Stimulated activated CD8-positive, alpha-beta memory T cell treated with anti-CD3 and anti-CD28 coated beads, Interleukin-12 subunit alpha, Interleukin-12 subunit beta, amount 100 ng/mL, for 4 hours (primary cell): ENCODE results near the gene C16orf95.
"Not testable (repeated sequence)": the region's sequence is repeated elsewhere in the genome, so short reads cannot be mapped to it uniquely, and the experiment has no call there.

ENCODE experiments used
- DNase-seq: peaks from one replicate; pipeline ENCODE4 v3.0.0-alpha.2; 2020; ENCODE audit warnings: low read depth

C16orf95 gene

DNA sequence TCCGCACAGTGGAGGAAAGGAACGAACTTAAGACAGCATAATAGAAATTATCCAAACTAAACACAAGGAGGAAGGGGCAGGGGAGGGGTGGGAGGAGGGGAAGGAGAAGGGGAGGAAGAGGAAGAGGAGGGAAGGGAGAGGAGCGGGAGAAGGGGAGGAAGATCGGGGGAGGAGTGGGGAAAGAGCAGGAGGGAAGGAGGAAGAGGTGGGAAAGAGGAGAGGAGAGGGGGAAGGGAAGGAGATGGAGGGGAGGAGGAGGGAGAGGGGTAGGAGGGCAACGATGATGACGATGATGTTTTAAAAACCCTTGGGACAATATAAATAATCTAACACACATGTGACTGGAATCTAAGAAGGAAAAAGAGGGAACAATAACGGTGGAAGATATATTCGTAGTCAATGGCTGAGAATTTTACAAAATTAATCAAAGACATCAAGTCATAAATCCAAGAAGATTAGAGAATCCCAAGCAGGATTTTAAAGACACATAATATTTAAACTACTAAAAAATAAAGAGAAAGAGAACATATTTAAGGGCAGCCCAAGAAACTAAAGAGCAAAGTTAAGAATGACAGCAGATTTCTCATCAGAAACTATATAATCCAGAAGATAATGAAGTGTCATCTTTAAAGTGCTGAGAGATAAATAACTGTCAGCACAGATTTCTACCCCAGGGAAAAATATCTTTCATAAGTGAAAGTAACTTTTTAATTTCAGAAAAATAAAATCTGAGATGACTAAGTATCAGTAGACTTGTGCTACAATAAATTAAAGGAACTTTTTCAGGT is 30.2 kb downstream of the C16orf95 start:
- no peak for DNase-seq

- no peak for DNase-seq
Measured at GRCh38 chr16:87284183-87284582, 33.0 kb downstream of the C16orf95 start.

- no peak for DNase-seq
Measured at GRCh38 chr16:87279094-87279658, 38.0 kb downstream of the C16orf95 start.

- DNase-seq: peak; percentile 5
Measured at GRCh38 chr16:87278191-87279093, 38.8 kb downstream of the C16orf95 start.

DNA sequence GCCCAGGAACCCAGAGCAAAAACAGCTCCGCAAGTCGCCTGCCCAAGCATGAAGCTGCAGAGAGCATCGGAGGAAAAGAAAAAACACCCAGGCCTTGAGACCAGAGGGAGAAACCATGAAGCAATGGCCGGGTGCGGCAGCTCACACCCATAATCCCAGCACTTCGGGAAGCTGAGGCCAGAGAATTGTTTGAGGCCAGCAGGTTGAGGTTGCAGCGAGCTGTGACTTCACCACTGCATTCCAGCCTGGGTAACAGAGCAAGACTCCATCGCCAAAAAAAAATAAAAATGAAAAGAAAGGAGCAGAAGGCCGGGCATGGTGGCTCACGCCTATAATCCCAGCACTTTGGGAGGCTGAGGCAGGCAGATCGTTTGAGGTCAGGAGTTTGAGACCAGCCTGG is 40.3 kb downstream of the C16orf95 start:
- DNase-seq: no peak

- no peak for DNase-seq
Measured at GRCh38 chr16:87276091-87276701, 41.0 kb downstream of the C16orf95 start.

- DNase-seq: no peak
Measured at GRCh38 chr16:87274794-87275193, 42.4 kb downstream of the C16orf95 start.

DNA sequence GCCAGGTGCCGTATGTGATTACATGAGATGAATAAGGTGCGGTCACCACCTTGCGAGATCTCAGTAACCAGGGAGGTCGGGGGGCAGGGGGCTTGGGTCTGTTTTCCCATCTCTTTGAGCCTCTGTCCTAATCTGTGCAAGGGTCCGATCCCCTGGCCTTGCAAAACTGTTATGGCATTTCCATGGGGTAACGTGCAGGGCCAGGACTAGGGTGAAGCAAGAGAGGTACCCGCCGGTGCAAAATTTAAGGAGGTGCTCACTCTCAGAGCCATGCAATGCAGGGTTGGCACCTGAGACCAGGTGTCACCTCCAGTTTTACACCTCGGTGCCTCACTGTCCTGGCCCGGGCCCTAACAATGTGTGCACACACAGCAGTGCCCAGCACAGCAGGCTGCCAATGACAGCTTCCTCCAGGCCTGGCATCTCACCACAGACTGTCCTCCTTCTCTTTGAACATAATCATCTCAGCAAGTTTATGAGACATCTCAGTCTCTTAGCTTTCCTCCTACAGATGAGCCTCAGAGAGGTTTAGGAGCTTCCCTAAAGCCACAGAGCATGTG is 43.6 kb downstream of the C16orf95 start:
- DNase-seq: no peak

GRCh38 chr16:87271256-87271655 is 45.9 kb downstream of the C16orf95 start:
- no peak for DNase-seq

- DNase-seq: no peak
Measured at GRCh38 chr16:87267566-87267965, 49.6 kb downstream of the C16orf95 start.

DNA sequence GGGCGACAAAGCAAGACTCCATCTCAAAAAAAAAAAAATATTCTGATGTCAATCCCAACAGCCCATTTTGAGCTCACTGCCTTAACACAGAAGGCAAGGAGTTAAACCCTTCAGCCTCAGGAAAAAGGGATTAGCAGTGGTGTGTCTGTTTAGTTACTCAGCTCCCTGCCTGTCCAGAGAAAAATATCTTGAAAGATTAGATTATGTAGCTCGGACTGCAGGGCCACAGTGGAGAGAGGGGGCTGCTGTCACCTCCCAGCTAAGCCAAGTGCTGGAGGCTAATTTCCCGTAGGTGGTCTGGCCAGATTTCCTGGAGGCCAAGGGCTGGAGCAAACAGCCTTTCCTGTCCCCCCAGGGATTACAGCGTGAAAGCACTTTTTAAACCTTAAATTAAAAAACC is 50.3 kb downstream of the C16orf95 start:
- DNase-seq: no peak

GRCh38 chr16:87265261-87265660 is 51.9 kb downstream of the C16orf95 start:
- DNase-seq: no peak

- no peak for DNase-seq
Measured at GRCh38 chr16:87264634-87265033, 52.6 kb downstream of the C16orf95 start.

GRCh38 chr16:87263418-87264052 is 53.7 kb downstream of the C16orf95 start:
- no peak for DNase-seq

GRCh38 chr16:87259431-87259830 is 57.8 kb downstream of the C16orf95 start:
- DNase-seq: no peak

DNA sequence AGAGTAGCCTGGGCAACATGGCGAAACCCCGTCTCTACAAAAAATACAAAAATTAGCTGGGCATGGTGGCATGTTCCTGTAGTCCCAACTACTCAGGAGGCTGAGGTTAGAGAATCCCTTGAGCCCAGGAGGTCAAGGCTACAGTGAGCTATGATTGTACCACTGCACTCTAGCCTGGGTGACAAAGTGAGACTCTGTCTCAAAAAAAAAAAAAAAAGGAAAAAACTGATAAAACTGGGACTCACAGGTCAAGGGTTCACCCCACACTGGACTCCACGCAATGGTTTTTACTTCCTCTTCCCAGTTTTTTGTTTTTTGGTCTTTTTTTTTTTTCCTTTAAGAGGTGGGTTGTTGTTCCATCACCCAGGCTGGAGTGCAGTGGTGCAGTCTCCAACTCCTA is 58.5 kb downstream of the C16orf95 start:
- not testable (repeated sequence) for DNase-seq

DNA sequence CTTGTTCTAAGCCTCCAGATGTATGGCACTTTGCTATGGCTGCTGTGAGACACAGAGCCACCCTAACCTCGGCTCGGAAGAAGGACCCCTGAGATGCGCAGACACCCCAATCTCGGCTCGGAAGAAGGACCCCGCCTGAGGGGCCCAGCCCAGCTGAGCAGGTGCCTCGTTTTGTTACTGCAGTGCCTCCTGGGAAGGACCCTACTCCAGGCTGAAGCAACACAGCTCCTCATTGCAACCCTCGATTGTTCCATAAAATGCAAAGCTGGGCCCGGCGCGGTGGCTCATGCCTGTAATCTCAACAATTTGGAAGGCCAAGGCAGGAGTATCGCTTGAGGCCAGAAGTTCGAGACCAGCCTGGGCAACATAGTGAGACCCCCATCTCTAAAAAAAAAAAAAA is 61.3 kb downstream of the C16orf95 start:
- no peak for DNase-seq

DNA sequence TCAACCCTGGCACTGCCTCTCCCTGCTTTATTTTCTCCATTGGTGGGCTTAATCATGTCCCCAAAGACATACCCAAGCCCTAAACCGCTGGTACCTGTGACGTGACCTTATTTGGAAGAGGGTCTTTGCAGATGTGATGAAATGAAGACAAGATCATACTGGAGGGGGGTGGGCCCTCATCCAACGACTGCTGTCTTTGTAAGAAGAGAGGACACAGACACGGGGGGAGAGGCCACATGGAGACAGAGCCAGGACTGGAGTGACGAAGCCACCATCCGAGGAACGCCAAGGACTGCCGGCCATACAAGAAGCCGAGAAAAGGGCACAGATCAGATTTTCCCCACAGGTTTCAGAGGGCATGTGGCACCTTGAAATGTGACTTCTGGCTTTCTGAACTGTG is 62.5 kb downstream of the C16orf95 start:
- DNase-seq: no peak

- no peak for DNase-seq
Measured at GRCh38 chr16:87254296-87254695, 62.9 kb downstream of the C16orf95 start.

GRCh38 chr16:87253536-87253935 is 63.7 kb downstream of the C16orf95 start:
- no peak for DNase-seq
